Fibroblast of skin of left quadriceps (primary cell): Measurements from ENCODE around the gene TTF1.
A peak's percentile ranks its signal among the peaks of the same experiment; 100 is the strongest.

ENCODE experiments used
- DNase-seq, 2 experiments: peaks; one replicate each; pipeline ENCODE4 v3.0.0-alpha.2; 2013; ENCODE audit warnings: low read depth in 2 of 2

The TTF1 gene

DNA sequence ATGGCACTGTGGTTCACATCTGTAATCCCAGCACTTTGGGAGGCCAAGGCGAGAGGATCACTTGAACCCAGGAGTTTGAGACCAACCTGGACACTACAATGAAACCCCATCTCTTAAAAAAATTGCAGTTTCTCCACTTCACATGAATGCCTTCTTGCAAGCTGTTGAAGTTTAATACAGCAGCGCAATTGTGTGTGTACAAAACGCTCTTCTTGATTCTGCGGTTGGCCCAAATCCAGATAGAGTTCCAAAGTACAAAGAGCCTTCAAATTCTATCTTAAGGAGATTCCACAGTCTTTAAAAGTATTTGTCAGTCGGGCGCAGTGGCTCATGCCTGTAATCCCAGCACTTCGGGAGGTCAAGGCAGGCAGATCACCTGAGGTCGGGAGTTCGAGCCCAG, 42.6 kb downstream of the TTF1 start:
- DNase-seq = no peak

DNA sequence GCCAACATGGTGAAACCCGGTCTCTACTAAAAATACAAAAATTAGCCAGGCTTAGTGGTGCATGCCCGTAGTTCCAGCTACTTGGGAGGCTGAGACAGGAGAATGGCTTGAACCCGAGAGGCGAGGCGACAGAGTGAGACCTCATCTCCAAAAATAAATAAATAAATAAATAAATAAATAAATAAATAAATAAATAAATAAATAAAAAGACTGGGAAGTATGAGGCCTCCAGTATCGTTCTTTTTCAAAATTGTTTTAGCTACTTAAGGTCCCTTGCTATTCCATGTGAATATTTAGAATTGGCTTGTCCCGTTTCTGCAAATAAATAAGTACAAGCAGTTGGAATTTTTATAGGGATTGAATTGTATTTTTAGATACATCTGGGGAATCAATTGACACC, 48.9 kb downstream of the TTF1 start:
- DNase-seq = no peak

DNA sequence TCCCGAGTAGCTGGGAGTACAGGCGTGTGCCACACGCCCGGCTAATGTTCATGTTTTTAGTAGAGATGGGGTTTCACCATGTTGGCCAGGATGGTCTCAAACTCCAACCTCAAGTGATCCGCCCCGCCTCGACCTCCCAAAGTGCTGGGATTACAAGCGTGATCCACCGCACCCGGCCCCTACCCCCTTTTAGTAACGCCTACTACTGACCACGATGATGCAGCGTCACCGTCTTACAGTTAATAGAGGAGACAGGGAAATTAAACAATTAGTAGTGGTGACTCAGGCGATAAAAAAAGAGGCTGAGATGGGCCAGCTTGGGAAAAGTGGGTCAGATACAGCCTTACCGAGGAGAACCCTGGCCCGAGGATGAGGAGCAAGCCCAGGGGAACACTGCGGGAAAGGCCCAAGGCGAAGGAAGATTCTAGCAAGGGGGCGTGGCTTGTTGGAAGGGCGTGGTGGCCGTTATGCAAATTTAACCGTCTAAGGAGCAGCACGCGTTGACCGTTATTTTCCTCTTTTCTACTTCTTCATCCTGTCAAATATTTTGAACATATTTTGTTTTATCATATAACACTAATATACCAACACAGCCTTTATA, 50.2 kb downstream of the TTF1 start:
- no peak for DNase-seq

DNA sequence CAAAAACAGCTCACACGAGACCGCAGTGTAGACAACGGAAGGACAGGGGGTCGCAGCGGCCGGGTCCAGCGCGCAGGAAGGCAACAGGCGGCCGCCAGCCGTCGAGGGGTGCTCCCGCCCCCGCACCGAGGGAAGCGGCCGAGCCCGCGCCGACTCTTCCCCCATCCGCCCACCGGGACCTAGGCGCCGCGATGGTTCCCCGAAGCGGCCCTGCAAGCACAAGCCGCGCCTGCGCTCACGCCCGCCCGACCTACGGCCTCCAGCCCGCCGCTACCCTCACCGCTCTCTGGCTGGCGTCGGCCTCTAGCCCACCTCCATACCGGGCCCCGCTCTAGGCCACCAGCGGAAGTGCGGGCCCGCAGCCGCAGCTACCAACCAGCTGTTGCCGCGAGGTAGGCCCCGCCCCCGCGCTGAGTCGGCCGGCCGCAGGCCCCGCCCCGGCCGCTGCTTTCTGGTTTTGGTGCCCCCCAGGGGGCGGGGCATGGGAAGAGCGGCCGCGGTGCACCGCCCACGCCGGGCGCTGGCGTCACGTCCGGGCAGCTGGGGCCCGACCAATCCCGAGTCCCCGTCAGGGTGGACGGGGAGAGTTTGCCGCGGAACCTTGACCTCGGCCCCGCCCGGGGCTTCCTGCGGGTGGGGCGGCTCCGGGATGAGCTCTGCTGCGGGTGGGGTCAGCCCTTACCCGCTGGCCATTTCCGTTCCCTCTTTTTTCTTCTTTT, 51.8 kb downstream of the TTF1 start, which contains the start of gene SETX:
SETX (minus strand) TSS at position 350 of the 719 bp plus-strand sequence. CDS start 5,558 bp downstream, outside the sequence.
- DNase-seq = peak; percentile 91 to 92

DNA sequence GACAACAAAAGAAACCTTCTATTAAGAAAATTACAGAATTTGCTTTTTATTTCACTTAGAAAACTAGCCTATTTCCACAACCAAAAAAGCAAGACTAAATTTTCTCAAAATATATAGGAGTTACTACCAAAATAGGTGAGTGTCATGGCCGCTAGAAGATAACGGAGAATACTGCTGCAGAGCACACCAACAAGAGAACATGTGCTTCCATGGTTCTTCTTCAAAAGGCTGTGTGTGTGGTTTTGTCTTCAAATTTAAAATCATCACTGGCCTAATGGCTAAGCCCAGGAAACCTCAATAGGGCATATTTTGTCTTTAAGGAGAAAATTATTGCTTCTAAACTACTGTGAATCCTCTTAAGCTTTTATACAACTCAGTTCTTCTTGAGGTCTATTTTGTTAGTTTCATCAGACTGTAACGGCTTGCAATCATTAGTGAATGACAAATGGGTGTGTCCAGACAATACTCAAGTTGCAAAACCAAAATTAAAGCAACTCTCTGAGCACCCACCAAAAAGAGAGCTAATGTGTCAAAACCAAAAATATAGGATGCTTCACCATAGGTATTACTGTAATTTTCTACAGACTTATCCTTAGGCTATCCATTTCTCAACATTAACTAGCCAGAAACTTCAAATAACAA, 55.1 kb downstream of the TTF1 start:
- no peak for DNase-seq

DNA sequence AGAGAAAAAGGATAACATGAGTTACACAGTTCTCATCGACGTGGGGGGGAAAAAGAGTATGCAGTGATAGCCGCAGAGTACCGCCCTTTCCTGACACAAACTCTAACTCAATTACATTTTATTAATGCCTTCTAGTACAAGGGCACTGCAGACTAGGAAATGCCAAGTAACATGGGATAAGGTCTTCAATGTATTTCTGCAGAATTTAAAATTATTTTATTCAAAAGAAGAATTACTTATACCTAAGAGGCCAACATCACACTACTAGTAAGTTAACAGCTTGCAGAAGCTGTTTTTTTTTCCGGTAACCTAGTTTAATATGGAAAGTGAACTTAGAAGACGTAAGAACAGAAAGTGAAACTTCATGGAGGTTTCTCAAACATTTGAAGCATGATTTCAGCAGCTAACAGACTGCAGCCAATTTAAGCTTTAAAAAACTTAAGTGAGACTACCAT, 55.8 kb downstream of the TTF1 start:
- no peak for DNase-seq

DNA sequence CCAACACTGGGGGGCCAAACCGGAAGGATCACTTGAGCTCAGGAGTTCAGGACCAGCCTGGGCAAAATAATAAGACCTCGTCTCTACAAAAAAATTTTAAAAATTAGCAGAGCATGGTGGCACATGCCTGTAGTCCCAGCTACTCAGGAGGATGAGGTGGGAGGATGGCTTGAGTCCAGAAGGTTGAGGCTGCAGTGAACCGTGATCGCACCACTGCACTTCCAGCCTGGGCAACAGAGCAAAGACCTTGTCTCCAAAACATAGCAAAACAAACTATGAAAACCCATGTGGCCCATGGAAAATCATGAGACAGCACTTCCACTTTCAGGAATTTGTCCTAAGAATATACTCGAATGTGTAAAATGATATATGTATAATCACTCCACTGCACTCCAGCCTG, 58.0 kb downstream of the TTF1 start:
- no peak for DNase-seq

DNA sequence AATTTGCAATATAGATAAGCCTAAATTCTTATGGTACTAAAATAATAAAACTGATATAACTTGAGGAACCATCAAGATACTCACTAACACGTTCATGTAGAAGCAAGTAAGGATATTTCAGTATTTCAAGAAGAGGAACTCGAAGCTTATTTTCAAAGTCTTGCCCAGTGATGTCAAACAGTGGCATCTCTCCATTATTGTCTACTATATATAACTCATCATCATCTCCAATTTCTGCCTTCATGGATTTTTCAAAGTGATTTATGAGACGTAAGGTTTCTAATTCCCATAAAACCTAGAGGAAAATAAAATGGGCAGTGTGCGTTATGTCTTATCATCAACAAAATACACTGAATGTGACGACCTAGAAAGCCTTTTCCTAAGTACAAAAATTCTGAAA, 60.5 kb downstream of the TTF1 start:
- no peak for DNase-seq

DNA sequence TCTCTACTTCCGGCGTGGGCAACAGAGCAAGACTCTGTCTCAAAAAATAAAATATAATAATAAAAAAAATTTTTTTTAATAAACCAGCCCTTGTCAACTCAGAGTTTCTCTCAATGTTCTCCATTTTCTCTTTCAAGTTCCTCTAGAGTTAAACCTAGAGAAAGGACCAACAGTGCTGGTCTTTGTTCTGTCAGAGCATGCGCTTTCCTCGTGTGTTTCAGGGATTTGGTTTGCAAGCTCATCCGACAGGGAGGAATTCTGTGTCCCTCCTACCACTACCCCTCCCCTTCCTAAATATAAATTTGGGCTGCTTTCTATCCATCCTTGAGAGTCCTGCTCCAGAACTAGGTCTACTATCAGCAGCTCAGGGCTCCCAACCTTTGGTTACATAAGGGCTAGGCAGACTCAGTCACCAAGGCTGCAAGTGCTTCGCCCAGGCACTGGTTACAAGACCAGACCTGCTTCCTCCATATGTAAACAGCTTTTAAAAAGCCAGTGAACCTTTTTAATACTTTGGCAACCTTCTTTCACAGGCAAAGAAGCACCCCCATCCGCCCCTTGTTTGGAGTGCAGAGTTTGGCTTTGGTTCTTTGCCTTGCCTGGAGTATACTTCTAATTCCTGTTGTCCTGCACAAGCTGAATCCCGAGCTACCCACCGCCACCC, 65.3 kb downstream of the TTF1 start:
- no peak for DNase-seq

DNA sequence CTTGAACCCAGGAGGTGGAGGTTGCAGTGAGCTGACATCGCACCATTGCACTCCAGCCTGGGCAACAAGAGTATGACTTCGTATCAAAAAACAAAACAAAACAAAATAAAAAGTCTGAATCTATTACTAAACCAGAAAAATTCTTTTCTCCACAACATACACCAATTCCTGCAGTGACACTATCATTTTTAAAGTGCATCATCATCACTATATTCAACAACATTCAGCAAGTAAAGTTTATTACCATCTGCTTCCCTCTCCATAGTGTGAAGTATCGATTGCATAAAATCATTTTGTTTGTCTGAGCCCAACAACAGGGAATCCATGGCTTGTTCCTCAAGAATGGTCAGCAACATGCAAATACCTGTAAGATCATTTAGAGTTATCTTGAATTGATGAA, 72.3 kb downstream of the TTF1 start:
- DNase-seq = no peak

DNA sequence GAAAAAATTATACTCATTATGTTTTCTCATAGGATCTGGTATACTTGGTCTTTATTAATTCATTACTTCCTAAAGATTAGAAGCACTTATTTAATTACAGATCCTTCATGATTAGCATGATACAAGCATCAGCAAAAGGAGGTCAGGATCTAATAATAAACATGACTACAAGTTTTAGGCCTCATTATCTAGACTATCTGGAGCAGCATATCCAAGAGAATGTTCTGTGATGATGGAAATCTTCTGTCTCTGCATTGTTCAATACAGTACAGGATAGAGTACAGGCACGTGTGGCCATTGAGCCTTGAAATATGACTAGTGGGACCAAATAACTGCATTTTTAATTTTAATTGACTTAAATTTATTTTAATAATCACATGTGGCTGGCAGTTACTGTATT, 73.1 kb downstream of the TTF1 start:
- no peak for DNase-seq

DNA sequence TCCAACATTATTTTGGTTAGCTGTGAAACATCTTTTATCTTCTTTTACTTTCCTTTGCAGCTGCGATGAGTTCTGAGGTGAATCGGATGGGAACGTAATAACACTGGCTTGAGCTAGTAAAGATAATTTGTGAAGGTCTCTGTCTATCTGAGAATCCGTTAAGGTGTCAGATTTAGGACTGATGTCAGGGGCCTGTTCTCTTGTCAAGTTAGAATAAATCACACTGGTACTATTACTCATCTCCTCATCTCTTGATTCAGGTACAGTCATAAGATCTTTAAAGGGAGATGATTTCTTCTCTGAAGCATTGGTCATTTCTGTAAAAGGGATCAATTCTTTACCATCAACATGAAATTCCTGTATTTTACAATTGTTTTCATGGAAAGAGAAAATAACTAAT, 78.1 kb downstream of the TTF1 start:
- DNase-seq = no peak

DNA sequence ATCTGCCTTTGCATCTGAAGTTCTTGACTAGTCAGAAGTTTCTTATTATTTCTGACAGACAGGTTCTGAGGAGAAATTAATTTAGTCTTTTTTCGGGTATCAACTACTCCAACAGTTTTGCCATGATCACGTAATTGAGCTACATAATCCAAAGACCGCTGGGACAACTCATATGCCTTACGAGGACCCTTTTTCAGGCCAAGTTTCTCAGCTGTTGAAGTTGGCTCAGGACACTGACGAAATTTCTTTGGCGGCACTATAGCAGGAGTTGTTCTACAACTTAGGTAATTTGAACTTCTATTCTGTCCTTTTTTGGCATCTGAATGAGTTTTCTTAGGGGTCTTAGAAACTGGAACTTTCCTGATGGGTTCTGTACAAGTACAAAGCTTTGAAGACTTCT, 79.1 kb downstream of the TTF1 start:
- DNase-seq = no peak
